Panc1 (cell line): ENCODE data around the gene FGR.

Experiments
- POLR2AphosphoS5 ChIP-seq: IDR thresholded peaks from 2 replicates; pipeline ENCODE4 v1.6.1; 2012; ENCODE audit warnings: mild to moderate bottlenecking, low read depth, low read length, moderate library complexity
- TCF7L2 ChIP-seq: IDR thresholded peaks from 2 replicates; pipeline ENCODE4 v1.6.1; 2011; ENCODE audit warnings: mild to moderate bottlenecking, low read depth, low read length, inconsistent platforms
- TF ChIP-seq, protein P1 (sequence below): fragments of 450-650 bp; IDR thresholded peaks from 2 replicates; pipeline ENCODE4 v1.5.1; 2017; ENCODE audit warnings: mild to moderate bottlenecking
- TF ChIP-seq, protein P2 (sequence below), 2 experiments: IDR thresholded peaks; 2 replicates each; pipeline ENCODE4 v1.6.1; 2011 to 2012; ENCODE audit warnings: low read depth in 2 of 2, control low read depth in 1 of 2, low read length in 1 of 2, mild to moderate bottlenecking in 1 of 2, moderate library complexity in 1 of 2; ENCODE audit not compliant: insufficient read depth in 1 of 2

- TF ChIP-seq, protein P1, sequence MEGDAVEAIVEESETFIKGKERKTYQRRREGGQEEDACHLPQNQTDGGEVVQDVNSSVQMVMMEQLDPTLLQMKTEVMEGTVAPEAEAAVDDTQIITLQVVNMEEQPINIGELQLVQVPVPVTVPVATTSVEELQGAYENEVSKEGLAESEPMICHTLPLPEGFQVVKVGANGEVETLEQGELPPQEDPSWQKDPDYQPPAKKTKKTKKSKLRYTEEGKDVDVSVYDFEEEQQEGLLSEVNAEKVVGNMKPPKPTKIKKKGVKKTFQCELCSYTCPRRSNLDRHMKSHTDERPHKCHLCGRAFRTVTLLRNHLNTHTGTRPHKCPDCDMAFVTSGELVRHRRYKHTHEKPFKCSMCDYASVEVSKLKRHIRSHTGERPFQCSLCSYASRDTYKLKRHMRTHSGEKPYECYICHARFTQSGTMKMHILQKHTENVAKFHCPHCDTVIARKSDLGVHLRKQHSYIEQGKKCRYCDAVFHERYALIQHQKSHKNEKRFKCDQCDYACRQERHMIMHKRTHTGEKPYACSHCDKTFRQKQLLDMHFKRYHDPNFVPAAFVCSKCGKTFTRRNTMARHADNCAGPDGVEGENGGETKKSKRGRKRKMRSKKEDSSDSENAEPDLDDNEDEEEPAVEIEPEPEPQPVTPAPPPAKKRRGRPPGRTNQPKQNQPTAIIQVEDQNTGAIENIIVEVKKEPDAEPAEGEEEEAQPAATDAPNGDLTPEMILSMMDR = no peak
- TF ChIP-seq POLR2AphosphoS5 (no peak), TCF7L2 (no peak)
- TF ChIP-seq, protein P2, sequence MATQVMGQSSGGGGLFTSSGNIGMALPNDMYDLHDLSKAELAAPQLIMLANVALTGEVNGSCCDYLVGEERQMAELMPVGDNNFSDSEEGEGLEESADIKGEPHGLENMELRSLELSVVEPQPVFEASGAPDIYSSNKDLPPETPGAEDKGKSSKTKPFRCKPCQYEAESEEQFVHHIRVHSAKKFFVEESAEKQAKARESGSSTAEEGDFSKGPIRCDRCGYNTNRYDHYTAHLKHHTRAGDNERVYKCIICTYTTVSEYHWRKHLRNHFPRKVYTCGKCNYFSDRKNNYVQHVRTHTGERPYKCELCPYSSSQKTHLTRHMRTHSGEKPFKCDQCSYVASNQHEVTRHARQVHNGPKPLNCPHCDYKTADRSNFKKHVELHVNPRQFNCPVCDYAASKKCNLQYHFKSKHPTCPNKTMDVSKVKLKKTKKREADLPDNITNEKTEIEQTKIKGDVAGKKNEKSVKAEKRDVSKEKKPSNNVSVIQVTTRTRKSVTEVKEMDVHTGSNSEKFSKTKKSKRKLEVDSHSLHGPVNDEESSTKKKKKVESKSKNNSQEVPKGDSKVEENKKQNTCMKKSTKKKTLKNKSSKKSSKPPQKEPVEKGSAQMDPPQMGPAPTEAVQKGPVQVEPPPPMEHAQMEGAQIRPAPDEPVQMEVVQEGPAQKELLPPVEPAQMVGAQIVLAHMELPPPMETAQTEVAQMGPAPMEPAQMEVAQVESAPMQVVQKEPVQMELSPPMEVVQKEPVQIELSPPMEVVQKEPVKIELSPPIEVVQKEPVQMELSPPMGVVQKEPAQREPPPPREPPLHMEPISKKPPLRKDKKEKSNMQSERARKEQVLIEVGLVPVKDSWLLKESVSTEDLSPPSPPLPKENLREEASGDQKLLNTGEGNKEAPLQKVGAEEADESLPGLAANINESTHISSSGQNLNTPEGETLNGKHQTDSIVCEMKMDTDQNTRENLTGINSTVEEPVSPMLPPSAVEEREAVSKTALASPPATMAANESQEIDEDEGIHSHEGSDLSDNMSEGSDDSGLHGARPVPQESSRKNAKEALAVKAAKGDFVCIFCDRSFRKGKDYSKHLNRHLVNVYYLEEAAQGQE (IDR thresholded peaks at IDR 0.05; ENCODE audit: insufficient read depth in 1 of 2, low read depth in 2 of 2, low read length in 1 of 2) = no peak
Measured at GRCh38 chr1:27662261-27662660, 27.3 kb upstream of the FGR start.
